Measurements from ENCODE around the gene GGNBP2.

DNA sequence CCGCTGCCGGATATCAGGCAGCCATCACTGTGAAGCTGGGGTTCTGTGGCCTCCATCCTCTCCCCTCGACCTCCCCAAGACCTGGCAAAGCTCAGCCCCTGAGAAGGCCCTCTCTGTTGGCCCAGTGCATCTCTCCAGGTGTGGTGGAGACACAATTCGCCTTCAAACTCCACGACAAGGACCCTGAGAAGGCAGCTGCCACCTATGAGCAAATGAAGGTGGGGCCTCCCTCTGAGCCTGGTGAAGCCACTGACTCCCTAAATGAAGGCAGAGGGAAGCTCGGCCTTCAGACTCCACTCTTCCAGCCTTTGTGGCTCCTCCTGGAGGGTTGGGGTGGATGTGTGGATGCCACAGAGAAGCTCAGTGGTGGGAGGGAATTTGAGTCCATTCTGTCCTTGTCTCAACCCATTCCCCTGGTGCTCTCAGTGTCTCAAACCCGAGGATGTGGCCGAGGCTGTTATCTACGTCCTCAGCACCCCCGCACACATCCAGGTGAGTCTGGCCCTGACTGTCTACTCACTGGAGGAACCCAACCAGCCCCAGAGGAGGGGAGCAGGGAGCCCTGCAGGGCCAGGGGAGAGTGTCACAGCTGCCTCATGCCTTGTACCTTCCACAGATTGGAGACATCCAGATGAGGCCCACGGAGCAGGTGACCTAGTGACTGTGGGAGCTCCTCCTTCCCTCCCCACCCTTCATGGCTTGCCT, 55.0 kb downstream of the GGNBP2 start:
- TF ChIP-seq, protein P1, sequence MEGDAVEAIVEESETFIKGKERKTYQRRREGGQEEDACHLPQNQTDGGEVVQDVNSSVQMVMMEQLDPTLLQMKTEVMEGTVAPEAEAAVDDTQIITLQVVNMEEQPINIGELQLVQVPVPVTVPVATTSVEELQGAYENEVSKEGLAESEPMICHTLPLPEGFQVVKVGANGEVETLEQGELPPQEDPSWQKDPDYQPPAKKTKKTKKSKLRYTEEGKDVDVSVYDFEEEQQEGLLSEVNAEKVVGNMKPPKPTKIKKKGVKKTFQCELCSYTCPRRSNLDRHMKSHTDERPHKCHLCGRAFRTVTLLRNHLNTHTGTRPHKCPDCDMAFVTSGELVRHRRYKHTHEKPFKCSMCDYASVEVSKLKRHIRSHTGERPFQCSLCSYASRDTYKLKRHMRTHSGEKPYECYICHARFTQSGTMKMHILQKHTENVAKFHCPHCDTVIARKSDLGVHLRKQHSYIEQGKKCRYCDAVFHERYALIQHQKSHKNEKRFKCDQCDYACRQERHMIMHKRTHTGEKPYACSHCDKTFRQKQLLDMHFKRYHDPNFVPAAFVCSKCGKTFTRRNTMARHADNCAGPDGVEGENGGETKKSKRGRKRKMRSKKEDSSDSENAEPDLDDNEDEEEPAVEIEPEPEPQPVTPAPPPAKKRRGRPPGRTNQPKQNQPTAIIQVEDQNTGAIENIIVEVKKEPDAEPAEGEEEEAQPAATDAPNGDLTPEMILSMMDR (IDR thresholded peaks at IDR 0.05), result no peak
- no peak for TF ChIP-seq POLR2A (IDR thresholded peaks at IDR 0.05)
